Kidney tubule cell (primary cell): Measurements from ENCODE around the gene IGFN1.
"Not testable (repeated sequence)": the region's sequence is repeated elsewhere in the genome, so short reads cannot be mapped to it uniquely, and the experiment has no call there.

ENCODE experiments used
- DNase-seq: peaks from one replicate; pipeline ENCODE4 v3.0.0-alpha.2; 2018; ENCODE audit warnings: low spot score

IGFN1 gene

DNA sequence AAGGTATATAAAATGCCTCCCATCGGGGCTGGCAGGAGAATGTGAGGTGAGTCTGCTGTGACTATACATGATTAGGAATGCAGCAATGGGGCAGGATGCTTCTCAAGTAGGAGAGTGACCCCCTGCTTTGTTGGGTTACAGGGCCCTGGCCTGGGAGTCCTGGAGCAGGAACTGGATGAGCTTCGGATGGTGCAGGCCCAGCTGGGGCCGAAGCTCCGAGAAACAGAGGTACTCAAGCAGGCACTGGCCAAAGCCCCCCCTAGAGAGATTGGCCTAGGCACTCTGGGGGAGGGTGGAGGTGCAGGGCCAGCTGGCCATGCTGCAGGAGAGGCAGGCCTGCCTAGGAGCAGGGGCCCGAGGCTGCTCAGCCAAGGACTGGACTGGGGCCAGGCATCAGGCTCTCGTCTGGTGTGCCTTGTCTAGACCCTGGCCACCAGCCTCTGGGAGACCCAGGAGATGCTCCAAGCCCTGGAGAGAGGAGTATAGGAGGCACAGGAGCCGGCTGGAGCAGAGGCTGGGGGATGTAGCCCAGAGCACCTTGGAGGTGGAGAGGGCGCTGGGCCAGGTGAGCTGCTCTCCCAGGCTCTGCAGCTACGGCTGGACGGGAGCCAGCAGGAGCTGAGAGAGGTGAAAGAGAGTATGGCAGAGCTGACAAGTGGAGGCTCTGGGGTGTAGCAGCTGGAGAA is 59.8 kb downstream of the IGFN1 start:
- DNase-seq = no peak

- no peak for DNase-seq
Measured at GRCh38 chr1:201251411-201251810, 60.8 kb downstream of the IGFN1 start.

GRCh38 chr1:201251851-201252430 is 61.3 kb downstream of the IGFN1 start:
- DNase-seq = no peak

DNA sequence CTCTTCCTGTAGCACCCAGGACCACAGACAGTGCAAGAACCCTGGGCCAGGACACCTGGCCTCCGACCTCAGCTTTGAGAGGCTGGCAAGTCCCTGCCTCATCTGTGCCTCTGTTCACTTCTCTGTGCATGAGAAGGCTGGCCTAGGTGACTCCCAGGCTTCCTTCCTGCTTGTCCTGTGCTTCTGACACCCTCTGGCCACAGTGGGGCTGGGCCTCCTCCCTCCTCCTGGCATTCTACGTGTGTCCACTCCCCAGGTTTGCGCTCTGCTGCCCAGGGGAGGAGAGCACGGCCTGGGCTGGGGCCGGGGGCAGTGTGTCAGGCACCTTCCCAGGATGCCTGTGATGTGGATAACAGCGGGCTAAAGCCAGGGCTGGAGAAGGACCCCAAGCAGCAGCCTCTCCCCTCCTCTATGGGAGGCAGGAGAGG is 62.3 kb downstream of the IGFN1 start:
- no peak for DNase-seq

DNA sequence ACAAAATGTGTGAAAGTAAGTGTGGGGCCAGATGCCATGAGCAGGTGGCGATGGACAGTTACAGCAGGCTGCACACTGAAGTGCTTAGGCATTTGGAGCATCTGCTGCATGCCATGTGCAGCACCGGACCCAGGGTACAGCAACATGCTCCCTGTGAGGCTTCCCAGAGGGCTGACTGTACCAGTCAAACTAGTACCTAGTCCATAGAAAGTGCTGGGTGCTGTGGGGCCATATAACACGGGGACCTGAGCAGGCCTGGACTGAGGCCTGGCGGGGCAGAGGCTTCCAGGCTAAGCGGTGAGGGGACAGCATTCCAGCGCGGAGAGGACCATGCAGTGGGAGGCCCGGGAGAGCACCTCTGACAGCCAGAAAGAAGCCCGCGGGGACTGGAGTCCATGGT is 62.8 kb downstream of the IGFN1 start:
- DNase-seq = no peak

DNA sequence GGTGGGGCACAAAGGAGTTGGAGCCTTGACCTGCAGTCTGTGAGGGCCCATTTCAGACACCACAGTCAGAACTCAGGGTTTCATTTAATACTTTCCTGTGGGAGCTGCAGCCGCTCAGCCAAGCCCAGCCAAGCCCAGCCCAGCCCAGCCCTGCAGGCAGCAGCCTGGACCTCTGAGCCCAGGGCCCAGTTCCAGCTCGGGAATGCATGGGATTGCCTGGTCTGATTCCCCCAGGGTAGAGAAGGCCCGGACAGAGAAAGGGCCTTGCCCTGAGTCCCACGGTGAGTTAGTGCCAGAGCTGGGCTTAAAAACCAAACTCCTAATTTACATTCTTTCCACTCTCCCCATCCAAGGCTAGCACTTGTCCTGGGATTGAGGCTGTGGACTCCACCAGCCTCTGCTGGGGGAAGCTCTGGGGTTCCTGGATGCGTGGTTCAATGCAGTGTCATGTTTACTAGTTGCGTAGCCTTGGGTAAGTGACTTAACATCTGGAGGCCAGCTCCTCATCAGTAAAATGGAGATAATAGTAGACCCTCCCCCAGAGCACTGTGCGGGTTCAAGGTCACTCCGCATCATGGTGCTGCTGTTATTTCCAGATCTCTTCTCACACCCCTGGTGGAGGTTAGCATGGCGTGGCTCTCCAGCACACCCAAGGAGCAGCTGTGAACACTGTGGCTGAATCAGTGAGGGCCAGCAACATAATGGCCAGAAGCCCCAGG is 63.4 kb downstream of the IGFN1 start:
- DNase-seq = no peak

DNA sequence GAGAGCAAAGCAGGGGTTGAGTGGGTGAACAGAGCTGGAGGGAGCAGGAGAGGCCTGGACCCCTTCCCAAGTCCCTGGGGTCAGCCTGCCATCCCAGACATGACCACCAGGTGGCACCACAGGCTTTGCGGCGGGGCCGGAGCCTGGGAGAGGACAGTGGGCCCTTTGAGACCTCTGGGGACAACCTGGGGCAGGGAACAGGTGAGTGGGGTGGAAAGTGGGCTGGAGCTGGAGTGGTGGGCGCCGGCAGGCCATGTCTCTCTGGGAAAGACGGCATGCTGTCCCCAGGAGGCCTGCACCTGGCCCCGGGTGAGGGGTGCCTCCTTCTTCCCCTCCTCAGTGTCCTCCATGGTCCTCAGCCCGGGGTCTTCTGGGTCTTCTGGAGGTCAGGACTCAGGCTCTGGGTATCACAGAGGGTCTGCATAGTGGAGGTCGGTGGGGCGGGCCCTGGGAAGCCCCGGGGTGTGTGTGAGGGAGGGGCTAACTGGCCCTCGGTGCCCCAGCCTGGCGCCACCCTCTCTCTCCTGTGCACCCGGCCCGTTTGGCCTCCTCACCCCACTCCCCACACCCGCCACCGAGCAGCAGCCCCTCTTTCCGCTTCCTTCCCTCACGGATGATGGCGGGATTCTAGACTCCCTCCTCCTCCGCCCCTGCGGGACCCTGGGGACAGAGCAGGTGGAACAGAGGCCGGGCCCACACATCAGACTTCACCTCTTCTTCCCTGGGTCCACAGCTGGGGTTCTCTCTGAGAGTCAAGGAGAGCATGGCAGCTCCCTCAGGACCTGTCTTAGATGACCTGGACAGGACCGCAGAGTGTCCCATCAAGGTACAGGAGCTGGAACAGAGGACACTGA is 64.2 kb downstream of the IGFN1 start:
- peak; percentile 53 for DNase-seq

DNA sequence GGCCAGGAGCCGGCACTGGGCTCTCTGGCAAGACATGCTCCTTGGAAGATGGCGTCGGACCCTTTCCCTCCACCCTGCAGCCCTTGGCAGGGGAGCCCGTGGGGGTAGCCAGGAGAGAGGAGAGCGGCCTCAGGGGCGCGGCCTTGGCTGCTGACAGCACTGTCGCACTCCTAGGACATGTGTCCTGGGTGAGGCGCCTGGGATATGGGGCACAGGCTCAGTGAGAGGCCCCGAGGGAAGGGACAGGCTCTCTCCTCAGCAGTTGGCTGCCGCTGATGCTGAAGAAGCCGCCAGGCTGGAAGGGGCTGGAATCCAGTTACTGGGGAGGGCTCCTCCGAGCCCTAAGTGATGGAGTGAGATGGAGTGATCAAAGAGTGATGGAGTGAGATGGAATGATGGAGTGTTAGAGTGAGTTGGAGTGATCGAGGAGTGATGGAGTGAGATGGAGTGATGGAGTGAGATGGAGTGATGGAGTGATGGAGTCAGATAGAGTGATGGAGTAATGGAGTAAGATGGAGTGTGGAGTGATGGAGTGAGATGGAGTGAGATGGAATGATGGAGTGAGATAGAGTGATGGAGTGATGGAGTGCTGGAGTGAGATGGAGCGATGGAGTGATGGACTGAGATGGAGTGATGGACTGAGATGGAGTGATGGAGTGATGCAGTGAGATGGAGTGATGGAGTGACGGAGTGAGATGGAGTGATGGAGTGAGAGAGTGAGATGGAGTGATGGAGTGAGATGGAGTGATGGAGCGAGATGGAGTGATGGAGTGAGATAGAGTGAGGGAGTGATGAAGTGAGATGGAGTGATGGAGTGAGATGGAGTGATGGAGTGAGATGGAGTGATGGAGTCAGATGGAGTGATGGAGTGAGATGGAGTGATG is 65.1 kb downstream of the IGFN1 start:
- no peak for DNase-seq

DNA sequence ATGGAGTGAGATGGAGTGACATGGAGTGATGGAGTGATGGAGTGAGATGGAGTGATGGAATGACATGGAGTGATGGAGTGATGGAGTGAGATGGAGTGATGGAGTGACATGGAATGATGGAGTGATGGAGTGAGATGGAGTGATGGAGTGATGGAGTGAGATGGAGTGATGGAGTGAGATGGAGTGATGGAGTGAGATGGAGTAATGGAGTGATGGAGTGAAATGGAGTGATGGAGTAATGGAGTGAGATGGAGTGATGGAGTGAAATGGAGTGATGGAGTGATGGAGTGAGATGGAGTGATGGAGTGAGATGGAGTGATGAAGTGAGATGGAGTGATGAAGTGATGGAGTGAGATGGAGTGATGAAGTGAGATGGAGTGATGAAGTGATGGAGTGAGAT is 67.5 kb downstream of the IGFN1 start:
- not testable (repeated sequence) for DNase-seq

DNA sequence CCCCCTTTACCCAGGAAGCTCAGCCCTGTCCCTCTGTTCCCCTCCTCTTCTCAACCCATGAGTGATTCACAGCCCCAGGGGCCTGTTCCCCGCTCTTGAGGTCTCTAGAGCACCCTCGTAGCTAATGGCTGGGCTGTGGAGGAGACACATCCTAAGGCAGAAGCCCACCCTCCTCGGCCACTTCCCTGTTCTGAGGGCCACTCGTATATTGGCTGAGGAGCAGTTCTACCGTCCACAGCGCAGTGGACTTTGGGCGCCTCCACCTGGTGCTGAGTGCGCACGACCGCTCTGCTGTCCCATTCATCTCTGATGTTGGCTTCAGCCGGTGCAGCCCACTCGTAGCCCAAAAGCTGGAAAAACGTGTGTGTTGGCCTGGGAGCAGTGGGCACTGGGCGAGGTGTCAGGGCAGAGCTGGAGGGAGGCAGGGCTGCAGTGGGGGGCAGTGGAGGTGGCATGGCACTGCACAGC is 68.2 kb downstream of the IGFN1 start:
- no peak for DNase-seq

DNA sequence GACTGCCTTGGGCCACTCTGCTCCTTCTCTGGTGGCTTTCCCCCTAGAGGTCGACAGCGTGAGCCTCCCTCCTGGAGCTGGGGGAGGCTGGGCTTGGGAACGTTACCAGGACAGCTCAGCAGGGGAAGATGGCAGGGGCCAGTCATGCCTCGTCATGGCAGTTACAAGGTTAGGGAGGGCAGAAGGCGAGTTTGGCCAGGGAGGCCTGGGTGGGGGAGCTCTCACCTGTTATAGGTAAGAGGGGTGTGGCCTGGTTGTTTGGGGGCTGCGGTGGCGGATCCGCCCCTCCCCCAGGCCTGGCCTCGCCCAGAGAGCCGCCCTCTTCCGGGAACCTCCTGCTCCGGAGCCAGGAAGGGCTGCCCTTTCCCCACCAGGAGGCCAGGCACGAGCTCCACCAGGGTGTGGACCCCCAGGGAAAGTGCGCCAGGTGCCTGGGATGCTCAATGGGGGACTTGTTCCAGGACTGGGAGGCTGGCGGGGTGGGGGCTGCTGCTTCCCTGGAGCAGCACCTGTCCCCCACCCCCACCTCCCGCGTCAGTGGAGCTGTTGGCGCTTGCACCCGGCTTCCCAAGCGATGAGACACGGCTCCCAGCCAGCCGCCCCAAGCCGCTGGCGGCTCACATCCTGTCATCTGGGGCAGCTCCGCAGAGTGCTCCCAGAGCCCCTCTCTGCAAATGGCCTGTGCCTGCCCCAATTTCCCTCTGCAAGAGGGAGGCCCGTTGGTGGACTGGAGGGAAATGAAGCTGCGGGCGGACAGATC is 69.0 kb downstream of the IGFN1 start:
- peak; percentile 82 for DNase-seq

- no peak for DNase-seq
Measured at GRCh38 chr1:201260236-201260590, 69.6 kb downstream of the IGFN1 start.

DNA sequence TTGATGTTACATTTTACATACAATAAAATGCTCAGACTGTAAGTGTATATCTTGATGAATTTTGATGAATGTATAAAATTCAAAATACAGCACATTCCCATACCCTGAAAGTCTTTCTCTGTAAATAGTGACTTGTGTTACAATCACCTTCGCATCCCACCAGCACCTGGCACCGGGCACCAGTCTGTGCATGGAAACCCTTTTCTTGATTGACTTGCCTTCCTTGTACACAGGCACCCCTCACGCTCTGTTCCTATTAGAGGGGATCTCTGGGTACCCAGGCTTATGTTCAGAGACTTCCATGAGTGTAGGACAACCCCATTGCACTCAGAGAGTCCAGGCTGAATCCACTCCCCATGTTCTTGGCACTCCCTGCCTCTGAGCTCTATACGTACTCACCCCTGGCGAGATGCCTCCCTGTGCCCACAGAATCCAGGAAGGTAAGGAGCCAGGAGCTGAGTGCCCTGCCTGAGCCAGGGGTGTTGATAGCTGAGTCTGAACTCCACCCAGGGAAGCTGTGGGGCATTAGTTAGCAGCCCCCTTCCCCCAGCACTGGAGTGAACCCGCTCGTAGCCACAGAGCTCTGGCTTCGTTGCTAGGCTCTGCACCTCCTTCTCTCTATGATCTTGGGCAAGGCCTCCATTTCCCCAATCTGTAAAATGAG is 70.2 kb downstream of the IGFN1 start:
- no peak for DNase-seq

DNA sequence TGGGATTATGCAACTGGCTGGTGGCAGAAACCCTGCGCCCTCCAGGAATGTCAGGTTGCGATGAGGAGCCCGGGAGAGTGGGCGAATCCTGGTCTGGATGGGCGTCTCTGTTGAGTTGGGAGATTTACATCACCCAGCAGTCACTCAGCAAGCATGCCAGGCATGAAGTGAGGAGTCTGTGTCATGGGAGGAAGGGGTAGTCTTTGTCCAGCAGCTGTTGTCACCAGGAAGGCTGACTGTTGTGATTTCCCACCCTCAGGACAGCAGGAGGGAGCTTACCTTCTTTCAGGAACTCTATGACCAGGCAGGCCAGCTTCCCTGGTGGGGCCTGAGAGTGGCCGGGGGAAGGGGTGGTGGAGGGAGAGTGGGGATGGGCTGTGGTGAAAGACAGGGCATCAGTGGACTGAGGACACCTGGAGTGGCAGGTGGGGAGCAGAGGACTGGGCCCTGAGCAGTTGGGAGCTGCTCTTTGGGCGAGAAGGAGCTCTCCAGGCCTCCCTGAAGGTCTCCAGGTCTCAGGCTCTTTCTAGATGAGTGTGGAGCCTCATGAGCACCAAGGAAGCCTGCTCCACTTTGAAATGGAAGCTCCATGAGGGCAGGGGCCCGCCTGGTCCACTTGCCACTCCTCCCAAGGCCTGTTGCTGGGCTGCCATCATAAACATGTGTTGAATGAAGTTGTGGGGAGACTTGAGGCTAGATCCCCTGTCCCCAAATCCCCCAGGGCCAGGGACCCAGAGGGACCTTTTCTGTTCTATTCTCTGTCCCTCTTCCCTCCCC is 71.3 kb downstream of the IGFN1 start:
- peak; percentile 83 for DNase-seq

DNA sequence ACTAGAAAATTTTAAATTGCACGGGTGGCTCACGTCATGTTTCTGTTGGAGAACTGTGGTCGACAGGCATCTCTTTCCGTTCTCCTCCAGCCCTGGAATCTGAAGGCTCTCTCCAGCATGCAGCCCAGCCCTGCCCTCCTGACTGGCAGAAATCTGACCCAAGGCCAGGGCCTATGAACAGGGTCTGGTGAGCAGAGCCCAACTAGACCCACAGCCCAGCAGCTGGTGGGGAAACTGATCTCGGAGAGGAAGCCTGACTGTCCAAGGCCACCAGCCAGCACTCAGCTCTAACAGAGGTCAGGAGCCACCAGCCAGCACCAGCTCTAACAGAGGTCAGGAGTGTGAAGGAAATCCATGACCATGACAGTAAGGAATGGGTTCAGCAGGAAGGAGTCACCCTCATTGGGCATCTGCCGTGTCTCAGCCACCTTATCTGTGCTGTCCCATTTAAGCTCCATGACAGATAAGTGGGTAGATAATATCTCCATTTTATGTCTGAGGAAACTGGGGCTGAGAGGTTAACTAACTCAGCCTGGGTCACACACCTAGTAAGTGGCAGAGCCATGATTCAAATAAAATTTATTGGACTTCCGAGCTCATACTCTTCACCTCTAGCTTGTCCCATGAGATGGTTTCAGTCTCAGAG is 72.5 kb downstream of the IGFN1 start:
- no peak for DNase-seq

- no peak for DNase-seq
Measured at GRCh38 chr1:201264072-201264471, 73.4 kb downstream of the IGFN1 start.

GRCh38 chr1:201264554-201264953 is 73.9 kb downstream of the IGFN1 start:
- no peak for DNase-seq

DNA sequence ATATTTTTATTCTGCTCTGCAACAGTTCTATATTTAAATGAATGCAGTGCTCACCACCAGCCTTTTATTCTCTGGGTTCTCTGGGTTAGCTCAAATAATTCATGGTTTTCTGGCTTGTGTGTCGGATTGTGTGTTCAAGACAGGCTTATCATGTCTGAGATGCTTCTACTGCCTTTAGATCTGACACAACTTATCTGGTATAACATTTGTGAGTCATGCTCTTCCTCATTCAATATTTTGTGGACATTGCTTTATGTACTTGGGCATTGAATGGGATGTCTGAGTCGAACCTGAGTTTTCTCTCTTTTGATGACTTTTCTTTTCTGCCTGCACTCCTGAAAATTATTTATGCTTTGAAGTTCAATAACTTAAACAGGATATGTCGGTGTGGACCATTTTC is 75.1 kb downstream of the IGFN1 start:
- no peak for DNase-seq

DNA sequence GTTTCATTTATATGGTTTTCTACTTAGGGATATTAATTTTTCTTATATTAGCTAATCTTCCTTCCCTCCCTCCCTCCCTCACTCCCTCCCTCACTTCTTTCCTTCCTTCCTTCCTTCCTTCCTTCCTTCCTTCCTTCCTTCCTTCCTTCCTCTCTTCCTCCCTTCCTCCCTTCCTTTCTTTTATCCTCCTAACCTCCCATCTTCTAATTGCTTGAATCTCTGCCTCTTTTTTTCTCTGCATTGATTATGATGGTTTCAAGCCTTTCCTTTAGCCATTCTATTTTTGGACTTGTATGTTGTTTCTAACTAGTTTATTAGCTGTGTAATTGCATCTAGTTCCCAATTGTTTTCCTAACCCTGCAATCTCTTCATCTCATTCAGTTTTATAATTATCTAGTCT is 75.7 kb downstream of the IGFN1 start:
- DNase-seq = no peak
